Endothelial cell of umbilical vein (primary cell): ENCODE measurements around the gene PGLYRP4. TPM values are rescaled to one million over a fixed set of nuclear protein-coding genes. Genes with fewer than 3 reads are reported as not detected.

Source experiments
- BruUV-seq: library from RNA; stranded (reverse); fragments of 400-500 nt; replicated peaks from 2 replicates; lab custom pipeline; 2021; lab: Mats Ljungman, UMichigan
- CTCF ChIA-PET: fragments of 300-600, 350-600 bp; sonication (Branson Sonifier 250); formaldehyde crosslinking; loops from one replicate; lab custom pipeline; 2021; ENCODE audit warnings: antibody characterized with exemption, inconsistent platforms; lab: Charles Lee
- POLR2A ChIA-PET: fragments of 300-600, 350-600 bp; sonication (Branson Sonifier 250); formaldehyde crosslinking; loops from one replicate; lab custom pipeline; 2021; ENCODE audit warnings: antibody characterized with exemption, inconsistent platforms; lab: Charles Lee
- DNase-seq: peaks from one replicate; pipeline ENCODE4 v3.0.0-alpha.2; 2011; ENCODE audit warnings: low read depth, low spot score
- FAIRE-seq: peaks from 2 replicates; lab custom pipeline; 2011; peaks lifted over from hg19 to GRCh38; lab: Jason Lieb, UNC
- H2AFZ ChIP-seq: 2 replicates; pipeline ENCODE4 v1.6.0; 2012; ENCODE audit warnings: low read depth, low read length, control low read depth, inconsistent platforms
- H3K27ac ChIP-seq: 2 replicates; pipeline ENCODE4 v1.5.1; 2011; ENCODE audit warnings: low read depth, mild to moderate bottlenecking, control low read depth, low read length, moderate library complexity; ENCODE audit not compliant: insufficient read depth
- H3K27me3 ChIP-seq, 2 experiments: 2 replicates each; pipeline versions ENCODE4 v1.6.0 to v1.6.1; 2011; ENCODE audit warnings: low read length in 2 of 2, mixed read lengths in 1 of 2; ENCODE audit not compliant: control insufficient read depth in 2 of 2, insufficient read depth in 2 of 2
- H3K36me3 ChIP-seq, 2 experiments: 2 replicates in 1 of 2; 3 replicates in 1 of 2; pipeline ENCODE4 v1.5.1; 2011; ENCODE audit warnings: low read length in 2 of 2, mild to moderate bottlenecking in 1 of 2, moderate library complexity in 1 of 2; ENCODE audit not compliant: control insufficient read depth in 2 of 2, insufficient read depth in 2 of 2; ENCODE audit errors: extremely low read depth in 1 of 2
- H3K4me1 ChIP-seq: 3 replicates; pipeline ENCODE4 v1.5.1; 2011; ENCODE audit warnings: mild to moderate bottlenecking, low read length; ENCODE audit not compliant: control insufficient read depth, insufficient read depth; ENCODE audit errors: extremely low read depth
- H3K4me2 ChIP-seq: 2 replicates; pipeline ENCODE4 v1.6.1; 2011; ENCODE audit warnings: low read length, control low read depth, mixed read lengths; ENCODE audit not compliant: insufficient read depth
- H3K4me3 ChIP-seq, 3 experiments: fragments of 200-600 bp in 1 of 3; sonication (generic), shearing (Covaris generic) in 1 of 3; replicated peaks in 1 of 3; 2 replicates each; pipeline ENCODE4 v1.5.1; 2011 to 2016; ENCODE audit warnings: control low read depth in 3 of 3, low read length in 3 of 3, mild to moderate bottlenecking in 2 of 3, inconsistent platforms in 1 of 3, low read depth in 1 of 3, moderate library complexity in 1 of 3; ENCODE audit not compliant: insufficient read depth in 1 of 3
- H3K79me2 ChIP-seq: 2 replicates; pipeline ENCODE4 v1.6.0; 2012; ENCODE audit warnings: low read length, inconsistent platforms; ENCODE audit not compliant: control insufficient read depth, insufficient read depth
- H3K9ac ChIP-seq: replicated peaks from 2 replicates; pipeline ENCODE3; 2011; ENCODE audit warnings: low read length, control low read depth; ENCODE audit not compliant: insufficient read depth; ENCODE audit errors: extremely low read depth
- H3K9me1 ChIP-seq: replicated peaks from 3 replicates; pipeline ENCODE4 v1.6.0; 2011; ENCODE audit warnings: mild to moderate bottlenecking, low read length; ENCODE audit not compliant: control insufficient read depth, insufficient read depth; ENCODE audit errors: extremely low read depth
- H3K9me3 ChIP-seq: replicated peaks from 2 replicates; pipeline ENCODE4 v1.5.1; 2012; ENCODE audit warnings: low read length, inconsistent platforms; ENCODE audit not compliant: control insufficient read depth, insufficient read depth
- H4K20me1 ChIP-seq: replicated peaks from 2 replicates; pipeline ENCODE3; 2011; ENCODE audit warnings: mild to moderate bottlenecking, low read length; ENCODE audit not compliant: control insufficient read depth, insufficient read depth; ENCODE audit errors: extremely low read depth
- EZH2 ChIP-seq: IDR thresholded peaks from 2 replicates; pipeline ENCODE4 v1.6.1; 2012; ENCODE audit warnings: borderline replicate concordance, low read depth, mild to moderate bottlenecking, moderate library complexity, low read length, inconsistent platforms; ENCODE audit not compliant: severe bottlenecking
- FOS ChIP-seq: IDR thresholded peaks from 2 replicates; pipeline ENCODE4 v1.6.1; 2011; ENCODE audit warnings: mild to moderate bottlenecking, low read length, moderate library complexity, borderline replicate concordance; ENCODE audit not compliant: insufficient read depth
- GATA2 ChIP-seq: IDR thresholded peaks from 2 replicates; pipeline ENCODE4 v1.7.0; 2011; ENCODE audit warnings: low read depth, mild to moderate bottlenecking, moderate library complexity, mixed read lengths, low read length; ENCODE audit not compliant: insufficient read length, insufficient read depth
- JUN ChIP-seq: IDR thresholded peaks from 2 replicates; pipeline ENCODE4 v1.6.1; 2011; ENCODE audit warnings: borderline replicate concordance, low read depth; ENCODE audit not compliant: insufficient read length, insufficient read depth
- MAX ChIP-seq: IDR thresholded peaks from 2 replicates; pipeline ENCODE4 v1.6.1; 2011; ENCODE audit not compliant: insufficient read depth, insufficient read length
- MYC ChIP-seq: IDR thresholded peaks from one replicate; pipeline ENCODE4 v1.6.1; 2011; ENCODE audit warnings: mild to moderate bottlenecking, low read depth, low read length
- POLR2A ChIP-seq: IDR thresholded peaks from 2 replicates; pipeline ENCODE4 v1.6.1; 2012; ENCODE audit warnings: low read depth, mild to moderate bottlenecking, control low read depth, low read length
- POLR2AphosphoS5 ChIP-seq: IDR thresholded peaks from 2 replicates; pipeline ENCODE4 v1.6.1; 2012; ENCODE audit warnings: low read depth, mild to moderate bottlenecking, control low read depth, low read length, moderate library complexity; ENCODE audit not compliant: insufficient read depth
- dilution Hi-C: fragments of 300-500 bp; cut with MboI; formaldehyde crosslinking; loops from one replicate; pipeline ENCODE4 v1.15.0; 2019; ENCODE audit warnings: low sequenced_read_pairs; ENCODE audit not compliant: extremely low pct_ligation_motif_present
- intact Hi-C: fragments of 100-400 bp; cut with micrococcal nuclease; formaldehyde crosslinking; loops from one replicate; pipeline ENCODE4 v1.10.0; 2022
- polyA plus RNA-seq, 4 experiments: library from polyadenylated mRNA; depleted of rRNA in 3 of 4; stranded (reverse) in 3 of 4; unstranded in 1 of 4; fragments of >200 nt; gene quantifications; 2 replicates each; pipeline versions ENCODE4 v1.2.1 to v1.2.3, GENCODE V29; 2011 to 2012; ENCODE audit warnings: missing spikeins in 1 of 4
- total RNA-seq: library from RNA; stranded (reverse); gene quantifications from 2 replicates; pipeline ENCODE4 v1.2.3, GENCODE V29; 2021

Gene PGLYRP4
- total and polyA plus RNA-seq, 2 donors (not counting 3 experiments of a cell fraction or from before 2014, with no cell fraction given), result not detected

GRCh38 chr1:153350321-153350957, 1.8 kb upstream of the PGLYRP4 start:
- DNase-seq, result no peak
- H3K36me3 ChIP-seq, result no peaks in the 10 kb centered on the region
- no peak overlapping the region for H3K4me2 ChIP-seq
- no peaks in the 10 kb centered on the region for H4K20me1 ChIP-seq
- H3K27ac ChIP-seq, result no peak overlapping the region
- ChIA-PET POLR2A (interaction anchor here (1.0 kb wide), 1 partner anchor 284 kb away, joined by 3 read pairs; the partner anchor contains the start of gene CHTOP), CTCF (interaction anchor here (13.2 kb wide), 1 partner anchor 143 kb away, joined by 331 read pairs; no protein-coding TSS in a partner anchor)
- dilution Hi-C loops, result no loop called here
- FAIRE-seq, result no peak
- H3K9me3 ChIP-seq, result no peaks in the 10 kb centered on the region
- TF ChIP-seq EZH2 (no peak), MAX (no peak), POLR2A (no peak), FOS (no peak), MYC (no peak), GATA2 (no peak), JUN (no peak), POLR2AphosphoS5 (no peak)
- no peaks in the 10 kb centered on the region for H3K4me1 ChIP-seq
- H2AFZ ChIP-seq, result no peak overlapping the region
- no TSS peak for BruUV-seq
- no peaks in the 10 kb centered on the region for H3K79me2 ChIP-seq
- H3K9ac ChIP-seq, result no peak overlapping the region
- no peaks in the 10 kb centered on the region for H3K9me1 ChIP-seq
- intact Hi-C loops, result no loop called here
- no peak overlapping the region for H3K4me3 ChIP-seq
- peaks cover 0 to under 1% of the 10 kb centered on the region in 2 experiments for H3K27me3 ChIP-seq
